ENCODE measurements around the gene CERK. TPM values are rescaled to one million over a fixed set of nuclear protein-coding genes. Genes with fewer than 3 reads are reported as not detected.

CERK gene
- total and polyA plus RNA-seq, 9 of the 15 experiments (the other 6 are each of a cell fraction or from before 2014, with no cell fraction given): 1.1 to 14.9 (median 8.7) TPM

DNA sequence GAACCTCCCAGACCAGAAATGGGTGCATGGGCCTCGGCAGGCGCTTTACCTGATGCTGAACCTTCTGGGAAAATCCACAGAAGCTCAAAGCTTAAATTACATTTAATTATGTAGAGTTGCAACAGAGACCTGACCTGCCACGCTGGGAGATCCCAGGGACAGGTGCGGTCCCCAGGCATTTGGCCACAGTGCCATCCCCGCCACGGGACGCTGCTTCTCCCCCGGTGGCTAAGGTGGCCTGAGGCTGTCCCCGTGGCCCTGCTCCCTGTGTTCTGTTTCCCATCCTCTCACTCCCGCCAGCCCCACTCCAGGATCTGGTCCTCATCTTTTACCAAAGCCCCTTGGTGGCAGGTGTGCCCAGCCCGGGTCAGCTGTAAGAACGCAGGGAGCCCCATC is 78.3 kb downstream of the CERK start:
- no peaks in the 10 kb centered on the region for H3K9me3 ChIP-seq (replicated peaks; ENCODE audit: control insufficient read depth, insufficient read depth, low read depth, low read length)
- intact Hi-C loops (cut with micrococcal nuclease) (no loop called here), in situ Hi-C loops (cut with MboI) (no loop called here)
- FAIRE-seq (no peak), DNase-seq (ENCODE audit: extremely low read depth in 1 of 4, low spot score in 3 of 4) (no peak), ATAC-seq (no peak)
- ChIA-PET CTCF (ENCODE audit: low intra/inter-chr PET ratio) (no interaction called here), POLR2A (no interaction called here)
- BruUV-seq (replicated peaks): no TSS peak
- peaks cover 1% of the 10 kb centered on the region; the same call in 1 of the 3 replicates for H3K79me2 ChIP-seq (ENCODE audit: control insufficient read depth, insufficient read depth, low read length)
- peaks cover 0 to 50% of the 10 kb centered on the region in 2 experiments; a peak in 3 of 5 replicates for H3K4me1 ChIP-seq (replicated peaks in 1 of 2; ENCODE audit: control insufficient read depth in 2 of 2, insufficient read depth in 2 of 2, low read length in 2 of 2)
- H3K9ac ChIP-seq (ENCODE audit: insufficient read depth in 1 of 2, low read depth in 2 of 2, low read length in 2 of 2): no peak overlapping the region
- H3K27ac ChIP-seq (ENCODE audit: extremely low read depth, low read depth, low read length): no peak overlapping the region
- peaks cover 11% of the 10 kb centered on the region; the same call in 1 of the 3 replicates for H3K36me3 ChIP-seq (ENCODE audit: control insufficient read depth, insufficient read depth, low read length)
- no peaks in the 10 kb centered on the region for H3K27me3 ChIP-seq (ENCODE audit: control insufficient read depth in 2 of 2, insufficient read depth in 2 of 2, low read length in 2 of 2)
- no peak overlapping the region for H3K4me2 ChIP-seq (ENCODE audit: insufficient read depth, low read length)
- H2AFZ ChIP-seq (ENCODE audit: low read depth, low read length): no peak overlapping the region
- H4K20me1 ChIP-seq (replicated peaks; ENCODE audit: control insufficient read depth, insufficient read depth, low read length): no peaks in the 10 kb centered on the region
- no peak overlapping the region for H3K4me3 ChIP-seq
- 98% methylated on average over 9 of the region's 12 CpGs for WGBS (ENCODE audit: insufficient coverage, low coverage, missing lambda C conversion rate)
- H3K9me1 ChIP-seq (ENCODE audit: control insufficient read depth, insufficient read depth, low read length): no peaks in the 10 kb centered on the region
- TF ChIP-seq LARP7 (IDR thresholded peaks at IDR 0.05): no peak
- no peak for TF ChIP-seq STAT5A (IDR thresholded peaks at IDR 0.05; ENCODE audit: borderline replicate concordance, low read length)
- TF ChIP-seq, protein P1, sequence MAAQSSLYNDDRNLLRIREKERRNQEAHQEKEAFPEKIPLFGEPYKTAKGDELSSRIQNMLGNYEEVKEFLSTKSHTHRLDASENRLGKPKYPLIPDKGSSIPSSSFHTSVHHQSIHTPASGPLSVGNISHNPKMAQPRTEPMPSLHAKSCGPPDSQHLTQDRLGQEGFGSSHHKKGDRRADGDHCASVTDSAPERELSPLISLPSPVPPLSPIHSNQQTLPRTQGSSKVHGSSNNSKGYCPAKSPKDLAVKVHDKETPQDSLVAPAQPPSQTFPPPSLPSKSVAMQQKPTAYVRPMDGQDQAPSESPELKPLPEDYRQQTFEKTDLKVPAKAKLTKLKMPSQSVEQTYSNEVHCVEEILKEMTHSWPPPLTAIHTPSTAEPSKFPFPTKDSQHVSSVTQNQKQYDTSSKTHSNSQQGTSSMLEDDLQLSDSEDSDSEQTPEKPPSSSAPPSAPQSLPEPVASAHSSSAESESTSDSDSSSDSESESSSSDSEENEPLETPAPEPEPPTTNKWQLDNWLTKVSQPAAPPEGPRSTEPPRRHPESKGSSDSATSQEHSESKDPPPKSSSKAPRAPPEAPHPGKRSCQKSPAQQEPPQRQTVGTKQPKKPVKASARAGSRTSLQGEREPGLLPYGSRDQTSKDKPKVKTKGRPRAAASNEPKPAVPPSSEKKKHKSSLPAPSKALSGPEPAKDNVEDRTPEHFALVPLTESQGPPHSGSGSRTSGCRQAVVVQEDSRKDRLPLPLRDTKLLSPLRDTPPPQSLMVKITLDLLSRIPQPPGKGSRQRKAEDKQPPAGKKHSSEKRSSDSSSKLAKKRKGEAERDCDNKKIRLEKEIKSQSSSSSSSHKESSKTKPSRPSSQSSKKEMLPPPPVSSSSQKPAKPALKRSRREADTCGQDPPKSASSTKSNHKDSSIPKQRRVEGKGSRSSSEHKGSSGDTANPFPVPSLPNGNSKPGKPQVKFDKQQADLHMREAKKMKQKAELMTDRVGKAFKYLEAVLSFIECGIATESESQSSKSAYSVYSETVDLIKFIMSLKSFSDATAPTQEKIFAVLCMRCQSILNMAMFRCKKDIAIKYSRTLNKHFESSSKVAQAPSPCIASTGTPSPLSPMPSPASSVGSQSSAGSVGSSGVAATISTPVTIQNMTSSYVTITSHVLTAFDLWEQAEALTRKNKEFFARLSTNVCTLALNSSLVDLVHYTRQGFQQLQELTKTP (IDR thresholded peaks at IDR 0.05; ENCODE audit: low read depth in 1 of 2, partially characterized antibody in 2 of 2): no peak
- TF ChIP-seq ID3 (CRISPR knock-in tag; IDR thresholded peaks at IDR 0.05): no peak
- no peak for TF ChIP-seq ID3 (tag; IDR thresholded peaks at IDR 0.05)
- no peak for TF ChIP-seq TCF7 (IDR thresholded peaks at IDR 0.05; ENCODE audit: borderline replicate concordance)
- TF ChIP-seq, protein P2, sequence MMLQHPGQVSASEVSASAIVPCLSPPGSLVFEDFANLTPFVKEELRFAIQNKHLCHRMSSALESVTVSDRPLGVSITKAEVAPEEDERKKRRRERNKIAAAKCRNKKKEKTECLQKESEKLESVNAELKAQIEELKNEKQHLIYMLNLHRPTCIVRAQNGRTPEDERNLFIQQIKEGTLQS (IDR thresholded peaks at IDR 0.05): no peak
- TF ChIP-seq, protein P2 (CRISPR knock-in tag; conservative IDR thresholded peaks at IDR 0.05): no peak
- TF ChIP-seq SAP30 (IDR thresholded peaks at IDR 0.05; ENCODE audit: borderline replicate concordance, insufficient read depth, low read depth, low read length, poor library complexity, severe bottlenecking): no peak
- TF ChIP-seq, protein P3, sequence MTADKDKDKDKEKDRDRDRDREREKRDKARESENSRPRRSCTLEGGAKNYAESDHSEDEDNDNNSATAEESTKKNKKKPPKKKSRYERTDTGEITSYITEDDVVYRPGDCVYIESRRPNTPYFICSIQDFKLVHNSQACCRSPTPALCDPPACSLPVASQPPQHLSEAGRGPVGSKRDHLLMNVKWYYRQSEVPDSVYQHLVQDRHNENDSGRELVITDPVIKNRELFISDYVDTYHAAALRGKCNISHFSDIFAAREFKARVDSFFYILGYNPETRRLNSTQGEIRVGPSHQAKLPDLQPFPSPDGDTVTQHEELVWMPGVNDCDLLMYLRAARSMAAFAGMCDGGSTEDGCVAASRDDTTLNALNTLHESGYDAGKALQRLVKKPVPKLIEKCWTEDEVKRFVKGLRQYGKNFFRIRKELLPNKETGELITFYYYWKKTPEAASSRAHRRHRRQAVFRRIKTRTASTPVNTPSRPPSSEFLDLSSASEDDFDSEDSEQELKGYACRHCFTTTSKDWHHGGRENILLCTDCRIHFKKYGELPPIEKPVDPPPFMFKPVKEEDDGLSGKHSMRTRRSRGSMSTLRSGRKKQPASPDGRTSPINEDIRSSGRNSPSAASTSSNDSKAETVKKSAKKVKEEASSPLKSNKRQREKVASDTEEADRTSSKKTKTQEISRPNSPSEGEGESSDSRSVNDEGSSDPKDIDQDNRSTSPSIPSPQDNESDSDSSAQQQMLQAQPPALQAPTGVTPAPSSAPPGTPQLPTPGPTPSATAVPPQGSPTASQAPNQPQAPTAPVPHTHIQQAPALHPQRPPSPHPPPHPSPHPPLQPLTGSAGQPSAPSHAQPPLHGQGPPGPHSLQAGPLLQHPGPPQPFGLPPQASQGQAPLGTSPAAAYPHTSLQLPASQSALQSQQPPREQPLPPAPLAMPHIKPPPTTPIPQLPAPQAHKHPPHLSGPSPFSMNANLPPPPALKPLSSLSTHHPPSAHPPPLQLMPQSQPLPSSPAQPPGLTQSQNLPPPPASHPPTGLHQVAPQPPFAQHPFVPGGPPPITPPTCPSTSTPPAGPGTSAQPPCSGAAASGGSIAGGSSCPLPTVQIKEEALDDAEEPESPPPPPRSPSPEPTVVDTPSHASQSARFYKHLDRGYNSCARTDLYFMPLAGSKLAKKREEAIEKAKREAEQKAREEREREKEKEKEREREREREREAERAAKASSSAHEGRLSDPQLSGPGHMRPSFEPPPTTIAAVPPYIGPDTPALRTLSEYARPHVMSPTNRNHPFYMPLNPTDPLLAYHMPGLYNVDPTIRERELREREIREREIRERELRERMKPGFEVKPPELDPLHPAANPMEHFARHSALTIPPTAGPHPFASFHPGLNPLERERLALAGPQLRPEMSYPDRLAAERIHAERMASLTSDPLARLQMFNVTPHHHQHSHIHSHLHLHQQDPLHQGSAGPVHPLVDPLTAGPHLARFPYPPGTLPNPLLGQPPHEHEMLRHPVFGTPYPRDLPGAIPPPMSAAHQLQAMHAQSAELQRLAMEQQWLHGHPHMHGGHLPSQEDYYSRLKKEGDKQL (CRISPR knock-in tag; IDR thresholded peaks at IDR 0.05; ENCODE audit: borderline replicate concordance): no peak
- no peak for TF ChIP-seq SRSF7 (optimal IDR thresholded peaks at IDR 0.05; ENCODE audit: low read depth, low read length)
- TF ChIP-seq SMAD4 (CRISPR knock-in tag; conservative IDR thresholded peaks at IDR 0.05): no peak
